ENCODE measurements around the gene FADS2.

GRCh38 chr11:61787928-61788491 lies 40.1 kb upstream of the FADS2 start:
- TF ChIP-seq POLR2A (IDR thresholded peaks at IDR 0.05; ENCODE audit: low read depth, low read length) (no peak), POLR2AphosphoS5 (IDR thresholded peaks at IDR 0.05; ENCODE audit: low read depth, low read length) (no peak), PAX5 (IDR thresholded peaks at IDR 0.05; ENCODE audit: insufficient read depth, low read length, severe bottlenecking) (no peak), TAF1 (IDR thresholded peaks at IDR 0.05; ENCODE audit: low read depth, low read length) (no peak), SPI1 (IDR thresholded peaks at IDR 0.05; ENCODE audit: low read depth, low read length) (no peak), POU2F2 (IDR thresholded peaks at IDR 0.05; ENCODE audit: low read depth, low read length) (no peak)
